Parietal lobe (tissue), 1 donor: ENCODE results near the gene MTHFD2. TPM values are rescaled to one million over a fixed set of nuclear protein-coding genes. Genes with fewer than 3 reads are reported as not detected.

Experiments used
- total RNA-seq: library from RNA; depleted of rRNA; stranded (reverse); fragments of >200 nt; gene quantifications from one replicate; pipeline ENCODE4 v1.2.3, GENCODE V29; 2014

Gene MTHFD2
- total RNA-seq: 26.3 TPM

GRCh38 chr2:74198461-74199274 lies at the start of gene MTHFD2:
Gene MTHFD2 (plus strand): TSS chr2:74198615. CDS start chr2:74198642, 27 bp downstream.

GRCh38 chr2:74178211-74179062 lies 20.0 kb upstream of the MTHFD2 start, which contains the start of gene MOB1A:
Gene MOB1A (minus strand): TSS chr2:74178879. CDS start chr2:74178674, 205 bp downstream.

Other genes starting within 250 kb of the MTHFD2 start
- 35.7 TPM for gene TET3, start 213.7 kb upstream of the MTHFD2 start, total RNA-seq
- 11.3 TPM for gene BOLA3, start 50.7 kb upstream of the MTHFD2 start, total RNA-seq
- 40.7 TPM for gene MOB1A, start 19.7 kb upstream of the MTHFD2 start, total RNA-seq
- 13.8 TPM for gene SLC4A5, start 144.8 kb downstream of the MTHFD2 start, total RNA-seq
- gene DCTN1, start 181.7 kb downstream of the MTHFD2 start, total RNA-seq: 142 TPM
- 1.6 TPM for gene C2orf81, start 223.0 kb downstream of the MTHFD2 start, total RNA-seq
- gene WDR54, start 223.1 kb downstream of the MTHFD2 start, total RNA-seq: 38.2 TPM
- gene RTKN, start 243.3 kb downstream of the MTHFD2 start, total RNA-seq: 5.0 TPM